ENCODE data around the gene KRT27. TPM values are rescaled to one million over a fixed set of nuclear protein-coding genes. Genes with fewer than 3 reads are reported as not detected.
"Not testable (repeated sequence)": the region's sequence is repeated elsewhere in the genome, so short reads cannot be mapped to it uniquely, and the experiment has no call there.

The KRT27 gene
- total RNA-seq (ENCODE audit: insufficient read depth, low replicate concordance), result not detected

- no peak for DNase-seq (ENCODE audit: low spot score)
Observed at GRCh38 chr17:40782450-40782849, at the start of gene KRT27. KRT27 (minus strand) TSS chr17:40782550; CDS start chr17:40782493, 57 bp downstream.

DNA sequence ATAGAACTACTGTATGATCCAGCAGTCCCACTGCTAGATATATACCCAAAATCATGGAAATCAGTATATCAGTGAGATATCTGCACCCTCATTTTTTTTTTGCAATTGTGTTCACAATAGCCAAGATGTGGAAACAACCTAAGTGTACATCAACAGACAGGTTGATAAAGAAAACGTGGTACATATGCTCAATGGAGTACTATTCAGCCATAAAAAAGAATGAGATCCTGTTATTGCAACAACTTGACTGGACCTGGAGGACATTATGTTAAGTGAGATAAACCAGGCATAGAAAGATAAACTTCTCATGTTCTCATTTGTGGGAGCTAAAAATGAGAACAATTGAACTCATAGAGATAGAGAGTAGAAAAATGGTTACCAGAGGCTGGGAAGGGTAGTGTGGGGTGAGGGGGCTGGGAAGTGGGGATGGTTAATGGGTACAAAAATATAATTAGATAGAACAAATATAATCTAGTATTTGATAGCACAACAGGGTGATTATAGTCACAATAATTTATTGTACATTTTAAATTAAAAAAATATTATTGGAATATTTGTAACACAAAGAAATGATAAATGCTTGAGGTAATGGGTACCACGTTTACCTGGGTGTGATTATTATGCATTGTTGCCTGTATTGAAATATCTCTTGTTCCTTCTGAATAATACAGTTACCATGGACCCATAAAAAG, 47.9 kb upstream of the KRT27 start:
- DNase-seq (ENCODE audit: low spot score), result no peak

- no peak for DNase-seq (ENCODE audit: low spot score)
Observed at GRCh38 chr17:40828454-40829044, 46.2 kb upstream of the KRT27 start.

DNA sequence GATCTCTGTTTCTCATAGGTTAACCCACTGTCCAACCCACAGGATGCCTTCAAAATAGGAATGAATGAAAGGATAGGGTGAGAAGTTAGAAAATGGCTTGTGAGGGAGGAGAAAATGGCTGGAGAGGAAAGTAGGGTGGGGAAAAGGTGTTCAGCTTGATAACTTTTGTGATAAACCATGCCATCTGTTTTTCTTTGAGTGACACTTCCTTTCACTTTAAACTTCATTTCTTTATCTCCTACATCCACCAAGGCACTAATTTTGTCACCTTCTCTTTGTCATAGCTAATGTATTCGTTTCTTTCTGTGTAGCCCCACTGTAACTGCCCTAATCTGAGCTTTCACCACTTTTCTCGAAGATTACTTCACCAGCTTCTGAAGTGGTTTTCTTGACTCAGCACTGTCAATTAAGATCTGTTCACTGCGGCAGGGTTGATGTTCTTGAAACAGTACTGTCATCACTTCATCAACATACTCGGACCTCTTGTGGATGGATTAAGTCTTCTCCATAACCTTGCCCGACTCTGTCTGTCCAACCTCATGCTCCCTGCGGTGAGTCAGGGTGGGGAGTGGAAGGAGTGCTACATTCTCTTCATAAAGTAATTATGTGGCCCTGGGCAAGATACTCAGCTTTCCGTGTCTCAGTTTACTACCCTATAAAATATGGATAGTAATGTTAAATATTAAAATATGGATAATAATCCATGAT, 45.5 kb upstream of the KRT27 start:
- DNase-seq (ENCODE audit: low spot score), result no peak

DNA sequence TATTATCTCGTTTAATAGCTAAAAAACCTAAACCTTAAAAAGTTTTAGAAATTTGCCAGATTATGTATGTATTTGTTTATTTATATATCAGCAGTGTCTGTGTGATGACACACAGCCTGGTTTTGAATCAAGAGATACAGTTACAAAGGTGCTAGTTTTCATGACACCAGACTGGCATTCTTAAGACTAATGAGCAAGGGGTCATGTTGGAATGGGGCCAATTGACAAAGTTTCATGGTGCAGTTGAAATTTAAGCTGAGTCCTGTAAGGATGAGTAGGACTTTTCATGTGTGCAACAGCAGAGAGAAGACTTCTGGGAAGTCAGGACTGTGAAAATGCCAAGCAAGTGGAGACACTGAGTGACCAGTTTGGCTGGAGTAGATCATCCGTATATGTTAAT, 43.2 kb upstream of the KRT27 start:
- DNase-seq (ENCODE audit: low spot score), result no peak

DNA sequence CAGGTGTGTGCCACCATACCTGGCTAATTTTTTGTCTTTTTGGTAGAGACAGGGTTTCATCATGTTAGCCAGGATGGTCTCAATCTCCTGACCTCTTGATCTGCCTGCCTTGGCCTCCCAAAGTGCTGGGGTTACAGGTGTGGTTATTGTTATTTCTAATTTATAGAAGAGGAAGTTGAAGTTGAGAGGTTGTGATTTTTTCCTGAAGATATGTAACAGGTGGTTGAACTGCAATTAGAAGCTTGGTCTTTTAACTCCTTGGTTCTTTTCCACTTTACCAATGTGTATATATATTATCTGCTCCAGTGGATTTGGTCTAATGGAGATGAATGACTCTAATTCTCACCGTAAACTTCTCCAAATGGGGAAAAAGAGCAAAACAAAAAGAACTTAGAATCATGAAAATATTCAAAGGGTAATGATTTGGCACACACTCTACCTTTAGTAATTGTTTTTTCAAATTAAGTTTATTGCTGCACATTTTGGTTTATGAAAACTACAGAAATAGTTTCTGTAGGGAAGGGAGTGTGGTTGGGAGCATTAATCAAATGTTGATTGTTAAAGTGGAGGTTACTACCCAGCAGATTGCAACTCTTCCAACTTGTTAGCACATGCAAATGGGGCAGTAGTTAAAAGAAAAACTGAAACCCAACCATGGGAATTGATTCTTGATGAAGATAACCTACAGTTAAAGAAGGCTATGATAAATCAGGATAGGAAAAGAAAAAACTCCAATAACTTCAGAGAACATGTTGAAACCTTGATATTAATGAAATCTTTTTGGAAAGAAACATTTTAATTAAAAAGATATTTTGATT, 41.9 kb upstream of the KRT27 start:
- DNase-seq (ENCODE audit: low spot score), result peak; percentile 36

DNA sequence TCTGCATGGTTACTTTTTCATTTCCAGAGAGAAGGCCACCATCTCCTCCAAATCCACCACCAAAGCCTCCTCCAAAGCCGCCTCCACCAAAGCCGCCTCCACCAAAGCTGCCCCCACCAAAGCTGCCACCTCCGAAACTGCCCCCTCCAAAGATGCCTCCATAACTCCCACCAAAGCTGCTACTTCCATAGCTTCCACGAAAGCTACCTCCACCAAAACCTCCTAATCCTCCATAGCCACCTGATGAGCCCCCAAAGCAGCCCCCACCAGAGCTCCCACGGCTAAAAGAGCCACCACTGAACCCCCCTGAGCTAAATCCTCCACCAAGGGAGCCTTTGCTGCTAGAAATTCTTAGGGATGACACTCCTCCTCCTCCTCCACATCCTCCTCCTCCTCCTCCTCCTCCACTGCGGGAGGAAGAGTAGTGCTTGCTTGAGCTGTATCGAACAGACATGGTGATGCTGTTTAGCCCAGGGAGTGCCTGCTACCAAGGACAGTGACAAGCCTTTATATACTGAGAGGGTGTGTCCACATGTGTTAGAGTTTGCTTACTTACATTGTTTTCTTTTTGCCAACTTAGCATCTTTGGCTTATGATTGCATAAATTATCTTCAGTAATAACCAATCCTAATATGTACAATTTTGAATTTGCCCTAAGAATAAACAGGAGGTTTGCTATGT, 39.9 kb upstream of the KRT27 start, which contains the start of gene KRT10:
KRT10 (minus strand) TSS at position 483 of the 681 bp plus-strand sequence; CDS start at position 454, 29 bp downstream.
- DNase-seq (ENCODE audit: low spot score), result no peak

DNA sequence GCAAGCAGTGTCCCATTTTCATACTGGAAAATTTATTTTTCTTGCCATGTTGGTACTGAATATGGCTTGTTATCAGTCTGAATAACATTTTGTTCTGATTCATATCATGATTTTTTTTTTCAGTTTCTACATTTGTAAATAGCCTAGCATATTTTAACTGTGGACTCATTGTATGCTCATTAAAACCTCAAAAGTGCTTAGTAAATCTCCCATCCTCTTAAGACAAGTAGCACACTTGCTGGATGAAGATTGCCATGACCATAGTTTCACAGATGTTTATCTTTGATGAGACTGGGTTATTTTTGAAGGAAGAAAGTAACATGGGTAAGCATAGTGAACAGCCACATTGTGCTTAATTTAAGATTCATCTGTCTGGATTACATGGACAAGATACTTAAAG, 39.2 kb upstream of the KRT27 start:
- no peak for DNase-seq (ENCODE audit: low spot score)

DNA sequence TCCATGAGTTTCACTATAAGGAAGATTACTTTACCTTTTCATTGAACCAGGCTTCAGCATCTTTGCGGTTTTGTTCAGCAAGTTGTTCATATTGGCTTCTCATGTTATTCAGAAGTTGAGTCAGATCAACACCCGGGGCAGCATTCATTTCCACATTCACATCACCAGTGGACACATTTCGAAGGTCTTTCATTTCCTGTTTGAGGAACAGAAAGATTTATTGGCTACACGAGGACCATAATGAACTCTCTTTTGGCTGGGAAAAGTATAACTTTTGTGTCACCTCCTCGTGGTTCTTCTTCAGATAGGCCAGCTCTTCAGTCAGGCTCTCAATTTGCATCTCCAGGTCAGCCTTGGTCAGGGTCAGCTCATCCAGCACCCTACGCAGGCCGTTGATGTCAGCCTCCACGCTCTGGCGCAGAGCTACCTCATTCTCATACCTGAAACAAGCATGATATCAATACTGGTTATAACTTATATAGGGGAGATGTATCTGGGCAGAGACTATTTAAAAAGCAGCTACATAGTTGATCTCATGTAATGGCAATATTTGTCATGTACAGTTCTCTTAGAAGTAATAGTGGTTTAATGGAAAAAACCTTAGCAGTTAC, 38.0 kb upstream of the KRT27 start:
- DNase-seq (ENCODE audit: low spot score), result no peak

DNA sequence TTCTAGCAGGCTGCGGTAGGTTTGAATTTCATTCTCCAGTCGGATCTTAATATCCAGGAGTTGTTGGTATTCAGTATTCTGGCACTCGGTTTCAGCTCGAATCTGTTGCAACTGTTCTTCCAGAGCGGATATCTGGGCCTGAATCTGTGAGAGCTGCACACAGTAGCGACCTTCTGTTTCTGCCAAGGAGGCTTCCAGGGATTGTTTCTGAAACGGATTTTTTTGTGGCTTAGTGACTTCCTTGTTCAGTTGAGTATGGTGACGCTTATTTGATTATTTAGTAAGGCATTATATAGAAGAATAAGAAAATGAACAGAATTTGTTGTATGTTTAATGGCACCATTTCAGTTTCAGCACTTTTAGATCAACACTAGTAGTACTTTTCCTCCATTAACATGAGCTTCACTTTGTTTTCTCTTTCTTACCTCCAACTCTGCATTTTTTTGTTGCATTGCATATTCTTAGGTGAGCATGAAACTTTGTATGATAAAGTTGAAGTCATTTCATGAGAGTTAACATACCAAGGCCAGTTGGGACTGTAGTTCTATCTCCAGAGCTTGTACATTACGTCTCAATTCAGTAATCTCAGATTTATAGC, 37.3 kb upstream of the KRT27 start:
- DNase-seq (ENCODE audit: low spot score), result peak; percentile 35

GRCh38 chr17:40818733-40819527, 36.6 kb upstream of the KRT27 start:
- DNase-seq (ENCODE audit: low spot score), result peak; percentile 86

GRCh38 chr17:40818343-40818732, 36.0 kb upstream of the KRT27 start:
- DNase-seq (ENCODE audit: low spot score), result peak; percentile 4

- no peak for DNase-seq (ENCODE audit: low spot score)
Observed at GRCh38 chr17:40817103-40817682, 34.8 kb upstream of the KRT27 start.

DNA sequence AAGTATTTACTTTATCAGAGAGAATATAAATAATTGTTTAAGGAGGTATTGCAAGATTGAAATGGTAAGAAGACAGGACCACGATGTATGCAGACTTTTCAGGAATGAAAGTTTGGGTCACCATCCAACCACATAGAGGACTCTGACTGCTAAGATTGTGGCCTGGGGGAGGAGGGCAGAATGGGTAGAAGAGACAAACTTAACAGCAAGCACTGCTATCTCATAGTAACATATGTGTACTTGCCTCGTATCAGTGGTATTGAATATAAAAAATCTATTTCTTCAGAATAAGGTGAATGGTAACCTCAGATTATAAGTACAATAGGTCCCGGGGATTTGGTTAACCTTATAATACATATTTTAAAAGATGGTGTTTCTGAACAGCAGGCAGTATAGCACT, 34.2 kb upstream of the KRT27 start:
- no peak for DNase-seq (ENCODE audit: low spot score)

- DNase-seq (ENCODE audit: low spot score), result no peak
Observed at GRCh38 chr17:40815381-40815780, 33.0 kb upstream of the KRT27 start.

GRCh38 chr17:40814657-40815056, 32.3 kb upstream of the KRT27 start:
- not testable (repeated sequence) for DNase-seq (ENCODE audit: low spot score)

- no peak for DNase-seq (ENCODE audit: low spot score)
Observed at GRCh38 chr17:40813804-40814203, 31.5 kb upstream of the KRT27 start.

GRCh38 chr17:40812639-40813038, 30.3 kb upstream of the KRT27 start:
- no peak for DNase-seq (ENCODE audit: low spot score)

DNA sequence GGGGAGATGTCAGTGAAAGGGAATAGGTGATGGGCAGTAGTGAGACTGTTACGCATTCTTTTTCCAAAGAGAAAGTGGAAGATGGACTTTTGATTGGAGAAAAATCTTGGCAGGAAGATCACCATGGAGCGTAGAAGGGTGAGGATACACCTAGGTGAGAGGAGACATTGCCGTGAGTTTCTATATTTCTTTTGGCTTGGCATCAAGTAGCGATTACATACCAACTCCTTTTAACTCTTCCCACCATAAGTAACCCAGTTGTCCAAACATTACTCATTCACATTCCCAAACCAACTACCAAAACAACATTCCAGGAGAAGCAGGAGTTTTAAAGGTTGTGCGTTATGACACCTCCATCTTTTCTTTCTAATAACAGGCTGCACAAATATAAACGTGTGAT, 28.1 kb upstream of the KRT27 start:
- DNase-seq (ENCODE audit: low spot score), result no peak

Measured in umbilical cord (tissue), 2 donors.